HepG2 (cell line): ENCODE results near the gene GHRHR. TPM values are rescaled to one million over a fixed set of nuclear protein-coding genes. Genes with fewer than 3 reads are reported as not detected.

Experiments
- ATAC-seq: fragments of 200-7000 bp; cut with Tn5 transposase; 3 replicates; pipeline ENCODE4 v1.9.1; 2020; ENCODE audit warnings: mild to moderate bottlenecking, moderate library complexity
- BruUV-seq: library from RNA; stranded (reverse); fragments of 400-500 nt; replicated peaks from 2 replicates; lab custom pipeline; 2021; lab: Mats Ljungman, UMichigan
- CTCF ChIA-PET: fragments of 300-600 bp; formaldehyde crosslinking; extraction: SDS; loops from one replicate; lab custom pipeline; 2021; ENCODE audit warnings: low total read pairs, inconsistent platforms, low intra/inter-chr PET ratio; lab: Yijun Ruan, JAX
- POLR2A ChIA-PET: fragments of 350-600 bp; sonication (Branson Sonifier 250); formaldehyde crosslinking; loops from one replicate; lab custom pipeline; 2020; ENCODE audit warnings: antibody characterized with exemption, inconsistent platforms; lab: Yijun Ruan, JAX
- DNase-seq: peaks from one replicate; pipeline ENCODE4 v3.0.0-alpha.2; 2015; ENCODE audit warnings: low spot score
- FAIRE-seq: peaks from 3 replicates; lab custom pipeline; 2011; peaks lifted over from hg19 to GRCh38; lab: Jason Lieb, UNC
- H2AFZ ChIP-seq: one replicate; pipeline ENCODE4 v1.6.1; 2011; ENCODE audit warnings: low read length, inconsistent platforms
- H3K27ac ChIP-seq: fragments of 300-600 bp; 3 replicates; pipeline ENCODE4 v1.8.0; 2011; ENCODE audit warnings: mixed run types, mild to moderate bottlenecking, mixed read lengths, low read length, inconsistent platforms; ENCODE audit not compliant: insufficient read depth; ENCODE audit errors: extremely low read length
- H3K27me3 ChIP-seq, 2 experiments: fragments of 200-600 bp in 1 of 2; 2 replicates in 1 of 2; 3 replicates in 1 of 2; pipeline versions ENCODE4 v1.6.0 to v1.8.0; 2011; ENCODE audit warnings: low read length in 2 of 2, mild to moderate bottlenecking in 2 of 2, moderate library complexity in 2 of 2, inconsistent platforms in 1 of 2; ENCODE audit not compliant: insufficient read depth in 2 of 2, control insufficient read depth in 1 of 2
- H3K36me3 ChIP-seq, 2 experiments: fragments of 200-600 bp in 1 of 2; replicated peaks in 1 of 2; 2 replicates in 1 of 2; 3 replicates in 1 of 2; pipeline versions ENCODE4 v1.5.1 to v1.8.0; 2011; ENCODE audit warnings: low read length in 2 of 2, inconsistent platforms in 1 of 2; ENCODE audit not compliant: insufficient read depth in 2 of 2, control insufficient read depth in 1 of 2
- H3K4me1 ChIP-seq: 2 replicates; pipeline ENCODE4 v1.5.1; 2012; ENCODE audit warnings: low read length, inconsistent platforms; ENCODE audit not compliant: insufficient read depth
- H3K4me2 ChIP-seq: 2 replicates; pipeline ENCODE4 v1.6.0; 2011; ENCODE audit warnings: low read depth, low read length, inconsistent platforms
- H3K4me3 ChIP-seq, 3 experiments: fragments of 200-600 bp in 1 of 3; sonication (generic), shearing (Covaris generic) in 1 of 3; replicated peaks in 1 of 3; 2 replicates each; pipeline ENCODE4 v1.5.1; 2011 to 2016; ENCODE audit warnings: low read length in 3 of 3, inconsistent platforms in 2 of 3, low read depth in 2 of 3, mild to moderate bottlenecking in 2 of 3, control low read depth in 1 of 3, mixed read lengths in 1 of 3; ENCODE audit not compliant: insufficient read depth in 1 of 3
- H3K79me2 ChIP-seq: one replicate; pipeline ENCODE4 v1.6.1; 2011; ENCODE audit warnings: low read length, inconsistent platforms; ENCODE audit not compliant: insufficient read depth
- H3K9ac ChIP-seq: 2 replicates; pipeline ENCODE4 v1.6.0; 2011; ENCODE audit warnings: mild to moderate bottlenecking, low read depth, low read length, inconsistent platforms; ENCODE audit not compliant: insufficient read depth
- H3K9me3 ChIP-seq: 2 replicates; pipeline ENCODE4 v1.5.1; 2012; ENCODE audit warnings: mild to moderate bottlenecking, low read length
- H4K20me1 ChIP-seq: 2 replicates; pipeline ENCODE4 v1.6.0; 2011; ENCODE audit warnings: inconsistent platforms, mild to moderate bottlenecking, low read length, moderate library complexity; ENCODE audit not compliant: insufficient read depth
- ATF7 ChIP-seq, 2 experiments: fragments of 450-650 bp in 1 of 2; sonication (generic) in 1 of 2; formaldehyde crosslinking in 1 of 2; IDR thresholded peaks; 2 replicates each; pipeline versions ENCODE4 v1.4.0 to v1.6.1; 2016 to 2020; ENCODE audit warnings: antibody characterized with exemption in 1 of 2, mild to moderate bottlenecking in 1 of 2, missing genetic modification reagents in 1 of 2
- CCAR2 ChIP-seq: fragments of 200-400 bp; formaldehyde crosslinking; optimal IDR thresholded peaks from 2 replicates; pipeline ENCODE3; 2018; ENCODE audit warnings: low read depth, mild to moderate bottlenecking, low read length, moderate library complexity
- CCDC6 ChIP-seq: sonication (generic); formaldehyde crosslinking; IDR thresholded peaks from 2 replicates; pipeline ENCODE4 v1.8.1; 2022; ENCODE audit warnings: mild to moderate bottlenecking, missing genetic modification reagents, moderate library complexity
- MLLT10 ChIP-seq: sonication (generic); formaldehyde crosslinking; IDR thresholded peaks from 2 replicates; pipeline ENCODE4 v1.4.0; 2020; ENCODE audit warnings: missing genetic modification reagents
- NCOA5 ChIP-seq: sonication (generic); formaldehyde crosslinking; IDR thresholded peaks from 2 replicates; pipeline ENCODE4 v1.4.0; 2020; ENCODE audit warnings: missing genetic modification reagents
- RBFOX2 ChIP-seq: fragments of 200-400 bp; formaldehyde crosslinking; IDR thresholded peaks from 2 replicates; pipeline ENCODE4 v1.6.1; 2017; ENCODE audit warnings: low read depth, mild to moderate bottlenecking, low read length
- SRF ChIP-seq: IDR thresholded peaks from 2 replicates; pipeline ENCODE4 v1.6.1; 2011; ENCODE audit warnings: mild to moderate bottlenecking, low read depth, low read length, moderate library complexity
- SRSF4 ChIP-seq: fragments of 200-400 bp; formaldehyde crosslinking; IDR thresholded peaks from one replicate; pipeline ENCODE4 v1.6.1; 2018; ENCODE audit warnings: mild to moderate bottlenecking, low read depth, low read length, moderate library complexity; ENCODE audit not compliant: poor library complexity, severe bottlenecking
- TCF7L2 ChIP-seq: IDR thresholded peaks from 2 replicates; pipeline ENCODE4 v1.6.1; 2011; ENCODE audit warnings: mild to moderate bottlenecking, low read depth, low read length, moderate library complexity
- ZBTB7A ChIP-seq: sonication (generic); formaldehyde crosslinking; IDR thresholded peaks from 2 replicates; pipeline ENCODE4 v1.8.0; 2022; ENCODE audit warnings: mild to moderate bottlenecking, missing genetic modification reagents
- ZNF180 ChIP-seq: sonication (generic); formaldehyde crosslinking; IDR thresholded peaks from 2 replicates; pipeline ENCODE4 v1.4.0; 2020; ENCODE audit warnings: low read depth, missing genetic modification reagents, borderline replicate concordance
- ZNF414 ChIP-seq: sonication (generic); formaldehyde crosslinking; IDR thresholded peaks from 2 replicates; pipeline ENCODE4 v1.5.0; 2020; ENCODE audit warnings: missing genetic modification reagents
- ZNF619 ChIP-seq: sonication (generic); formaldehyde crosslinking; IDR thresholded peaks from 2 replicates; pipeline ENCODE4 v1.4.0; 2020; ENCODE audit warnings: mild to moderate bottlenecking, missing genetic modification reagents
- ZSCAN25 ChIP-seq: sonication (generic); formaldehyde crosslinking; IDR thresholded peaks from 2 replicates; pipeline ENCODE4 v1.8.0; 2022; ENCODE audit warnings: mild to moderate bottlenecking, missing genetic modification reagents
- WGBS: methylation state at CpG from one replicate; pipeline ENCODE4 v1.1.6; 2017; ENCODE audit warnings: low lambda C conversion rate; 5-methylcytosine and 5-hydroxymethylcytosine counted together
- in situ Hi-C: cut with HindIII; loops from 2 replicates; pipeline ENCODE4 v1.10.0; 2017; ENCODE audit warnings: low pct_unique_long_range_greater_than_20kb; ENCODE audit not compliant: extremely low pct_ligation_motif_present
- intact Hi-C: fragments of 100-400 bp; cut with micrococcal nuclease; formaldehyde crosslinking; loops from one replicate; pipeline ENCODE4 v1.10.0; 2022; ENCODE audit not compliant: unreplicated experiment
- polyA plus RNA-seq, 8 experiments: library from polyadenylated mRNA; depleted of rRNA in 3 of 8; stranded (reverse) in 7 of 8; unstranded in 1 of 8; fragments of >200 nt; fragmentation: Illumina TruSeq in 4 of 8; extraction: Trizol in 4 of 8; gene quantifications; 2 replicates each; pipeline versions ENCODE4 v1.2.1 to v1.2.3, GENCODE V29; 2011 to 2016; ENCODE audit warnings: low read depth in 4 of 8, missing spikeins in 1 of 8, mixed read lengths in 1 of 8; ENCODE audit not compliant: insufficient read depth in 1 of 8
- total RNA-seq, 5 experiments: library from RNA; depleted of rRNA; stranded (reverse); fragments of >200 nt; fragmentation: Illumina TruSeq; extraction: Trizol; gene quantifications; 2 replicates each; pipeline ENCODE4 v1.2.3, GENCODE V29; 2016; ENCODE audit warnings: low read depth in 1 of 5

GHRHR gene
- total and polyA plus RNA-seq, 2 of the 13 experiments (the other 11 are each of a cell fraction or from before 2014, with no cell fraction given): not detected

- POLR2A ChIA-PET: no interaction called here
- in situ Hi-C loops: loop anchor here (5.0 to 25.0 kb wide), 2 partner anchors 174 to 761 kb away; no protein-coding TSS in a partner anchor
These were observed 12.6 kb downstream of the GHRHR start for GRCh38 chr7:30976381-30976780.

GRCh38 chr7:30977222-30977621, 13.5 kb downstream of the GHRHR start:
- no peak for DNase-seq
- intact Hi-C loops: no loop called here
- WGBS: 78% methylated on average over 1 of the region's 1 CpG

More at GRCh38 chr7:30976381-30976780, 12.6 kb downstream of the GHRHR start:
- ATAC-seq (no peak), DNase-seq (no peak), FAIRE-seq (no peak)
- no peak overlapping the region for H3K4me3 ChIP-seq
- H2AFZ ChIP-seq: no peak overlapping the region
- TF ChIP-seq NCOA5 (CRISPR knock-in tag): no peak
- no peaks in the 10 kb centered on the region for H3K79me2 ChIP-seq
- BruUV-seq: no TSS peak
- H3K9me3 ChIP-seq: no peaks in the 10 kb centered on the region
- peaks cover 11% of the 10 kb centered on the region for H3K4me1 ChIP-seq
- CTCF ChIA-PET: no interaction called here
- 35% methylated on average over 3 of the region's 5 CpGs for whole genome bisulfite sequencing
- peaks cover 0 to 4% of the 10 kb centered on the region in 2 experiments; a peak in 1 of 5 replicates for H3K27me3 ChIP-seq
- H3K36me3 ChIP-seq: no peaks in the 10 kb centered on the region
- no peaks in the 10 kb centered on the region for H4K20me1 ChIP-seq
- no peak overlapping the region for H3K27ac ChIP-seq
- intact Hi-C loops: no loop called here
- no peak overlapping the region for H3K9ac ChIP-seq
- H3K4me2 ChIP-seq: no peak overlapping the region

More at GRCh38 chr7:30977222-30977621, 13.5 kb downstream of the GHRHR start:
- Histone ChIP-seq H3K27ac (no peak overlapping the region), H3K4me1 (peaks cover 11% of the 10 kb centered on the region), H3K36me3 (no peaks in the 10 kb centered on the region), H3K4me3 (no peak overlapping the region), H3K4me2 (no peak overlapping the region), H3K27me3 (peaks cover 0 to 4% of the 10 kb centered on the region in 2 experiments; a peak in 1 of 5 replicates), H2AFZ (no peak overlapping the region), H3K9me3 (no peaks in the 10 kb centered on the region), H4K20me1 (no peaks in the 10 kb centered on the region), H3K79me2 (no peaks in the 10 kb centered on the region), H3K9ac (no peak overlapping the region)
- ATAC-seq (no peak), FAIRE-seq (no peak)
- no peak for TF ChIP-seq RBFOX2
- no peak for TF ChIP-seq CCAR2
- no peak for TF ChIP-seq CCDC6
- TF ChIP-seq SRF: no peak
- no peak for TF ChIP-seq MLLT10 (CRISPR knock-in tag)
- TF ChIP-seq ZNF619 (CRISPR knock-in tag): no peak
- TF ChIP-seq SRSF4: no peak
- no peak for TF ChIP-seq ATF7 (IDR thresholded peaks at IDR 0.05)
- TF ChIP-seq ATF7 (CRISPR knock-in tag; IDR thresholded peaks at IDR 0.05): no peak
- no peak for TF ChIP-seq ZBTB7A
- TF ChIP-seq ZNF180 (CRISPR knock-in tag): no peak
- TF ChIP-seq ZNF414 (CRISPR knock-in tag): no peak
- TF ChIP-seq ZSCAN25 (CRISPR knock-in tag): no peak
- TF ChIP-seq TCF7L2: no peak
- in situ Hi-C loops: loop anchor here (5.0 to 25.0 kb wide), 2 partner anchors 175 to 760 kb away; no protein-coding TSS in a partner anchor
- POLR2A ChIA-PET: no interaction called here
- CTCF ChIA-PET: interaction anchor here (1.9 kb wide), 1 partner anchor 176 kb away, joined by 8 read pairs; no protein-coding TSS in a partner anchor
- no TSS peak for BruUV-seq
